Measurements from ENCODE around the gene SLC6A1.
"Not testable (repeated sequence)": the region's sequence is repeated elsewhere in the genome, so short reads cannot be mapped to it uniquely, and the experiment has no call there.

The SLC6A1 gene

GRCh38 chr3:11059090-11059798, 66.7 kb downstream of the SLC6A1 start:
- TF ChIP-seq CTCF (conservative IDR thresholded peaks at IDR 0.05; ENCODE audit: low read depth) = peak; percentile 83
- H3K27ac ChIP-seq = no peak overlapping the region
- POLR2A ChIA-PET (ENCODE audit: low non-redundant PET) = no interaction called here

DNA sequence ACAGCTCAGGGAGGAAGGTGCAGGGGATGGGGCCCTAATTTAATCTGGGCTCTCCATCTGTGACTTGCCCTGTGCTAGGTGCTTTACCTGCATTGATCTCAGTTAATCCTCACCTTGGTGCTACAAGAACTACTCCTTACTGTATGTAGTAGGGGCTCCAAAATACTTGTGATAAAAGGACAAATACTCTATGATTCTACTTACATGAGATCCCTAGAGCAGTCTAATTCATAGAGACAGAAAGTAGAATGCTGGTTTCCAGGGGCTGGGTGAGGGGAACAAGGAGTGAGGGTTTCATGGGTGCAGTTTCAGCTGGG, 67.2 kb downstream of the SLC6A1 start:
- peak; percentile 42; the same call in 1 of the 2 replicates for TF ChIP-seq CTCF (conservative IDR thresholded peaks at IDR 0.05; ENCODE audit: low read depth)

More at GRCh38 chr3:11059090-11059798, 66.7 kb downstream of the SLC6A1 start:
- peak; percentile 60 for DNase-seq (ENCODE audit: low spot score)
- CTCF ChIA-PET = interaction anchor here (0.6 to 2.8 kb wide), 11 partner anchors 8 to 1246 kb away, joined by 3 to 20 read pairs (median 4); partner anchors contain the start of gene HRH1

GRCh38 chr3:11060500-11061251, 68.1 kb downstream of the SLC6A1 start:
- ChIA-PET POLR2A (ENCODE audit: low non-redundant PET) (no interaction called here), CTCF (interaction anchor here (0.5 to 2.8 kb wide), 23 partner anchors 10 to 484 kb away, joined by 3 to 20 read pairs (median 3); partner anchors contain the start of gene HRH1)
- peak overlapping the region; percentile 64 for H3K27ac ChIP-seq
- peak; percentile 52 for DNase-seq (ENCODE audit: low spot score)
- TF ChIP-seq CTCF (conservative IDR thresholded peaks at IDR 0.05; ENCODE audit: low read depth) = peak; percentile 90

More for the DNA sequence above, 67.2 kb downstream of the SLC6A1 start:
- ChIA-PET CTCF (interaction anchor here (0.6 to 2.8 kb wide), 14 partner anchors 9 to 302 kb away, joined by 3 to 20 read pairs (median 4); partner anchors contain the start of gene HRH1), POLR2A (ENCODE audit: low non-redundant PET) (no interaction called here)
- no peak for DNase-seq (ENCODE audit: low spot score)
- no peak overlapping the region for H3K27ac ChIP-seq

DNA sequence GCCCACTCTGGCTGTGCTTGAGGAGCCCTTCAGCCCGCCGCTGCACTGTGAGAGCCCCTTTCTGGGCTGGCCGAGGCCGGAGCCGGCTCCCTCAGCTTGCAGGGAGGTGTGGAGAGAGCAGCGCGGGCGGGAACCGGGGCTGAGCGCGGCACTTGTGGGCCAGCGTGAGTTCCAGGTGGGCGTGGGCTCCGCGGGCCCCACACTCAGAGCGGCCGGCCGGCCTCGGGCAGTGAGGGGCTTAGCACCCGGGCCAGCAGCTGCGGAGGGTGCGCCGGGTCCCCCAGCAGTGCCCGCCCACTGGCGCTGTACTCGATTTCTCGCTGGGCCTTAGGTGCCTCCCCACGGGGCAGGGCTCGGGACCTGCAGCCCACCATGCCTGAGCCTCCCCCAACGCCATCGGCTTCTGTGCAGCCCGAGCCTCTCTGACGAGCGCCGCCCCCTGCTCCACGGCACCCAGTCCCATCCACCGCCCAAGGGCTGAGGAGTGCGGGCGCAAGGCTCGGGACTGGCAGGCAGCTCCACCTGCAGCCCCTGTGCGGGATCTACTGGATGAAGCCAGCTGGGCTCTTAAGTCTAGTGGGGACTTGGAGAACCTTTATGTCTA, 68.8 kb downstream of the SLC6A1 start:
- DNase-seq (ENCODE audit: low spot score); POLR2A ChIA-PET (ENCODE audit: low non-redundant PET): not testable (repeated sequence)
- H3K27ac ChIP-seq = peak overlapping the region; percentile 64
- CTCF ChIA-PET = interaction anchor here (0.6 to 2.8 kb wide), 6 partner anchors 35 to 303 kb away, joined by 3 to 20 read pairs (median 6); partner anchors contain the start of gene HRH1

- TF ChIP-seq CTCF (conservative IDR thresholded peaks at IDR 0.05; ENCODE audit: low read depth) = no peak
- no peak for DNase-seq (ENCODE audit: low spot score)
- ChIA-PET CTCF (no interaction called here), POLR2A (ENCODE audit: low non-redundant PET) (no interaction called here)
- H3K27ac ChIP-seq = peak overlapping the region; percentile 11; the same call in 1 of the 2 replicates
These were observed 70.2 kb downstream of the SLC6A1 start for GRCh38 chr3:11062704-11063103.

DNA sequence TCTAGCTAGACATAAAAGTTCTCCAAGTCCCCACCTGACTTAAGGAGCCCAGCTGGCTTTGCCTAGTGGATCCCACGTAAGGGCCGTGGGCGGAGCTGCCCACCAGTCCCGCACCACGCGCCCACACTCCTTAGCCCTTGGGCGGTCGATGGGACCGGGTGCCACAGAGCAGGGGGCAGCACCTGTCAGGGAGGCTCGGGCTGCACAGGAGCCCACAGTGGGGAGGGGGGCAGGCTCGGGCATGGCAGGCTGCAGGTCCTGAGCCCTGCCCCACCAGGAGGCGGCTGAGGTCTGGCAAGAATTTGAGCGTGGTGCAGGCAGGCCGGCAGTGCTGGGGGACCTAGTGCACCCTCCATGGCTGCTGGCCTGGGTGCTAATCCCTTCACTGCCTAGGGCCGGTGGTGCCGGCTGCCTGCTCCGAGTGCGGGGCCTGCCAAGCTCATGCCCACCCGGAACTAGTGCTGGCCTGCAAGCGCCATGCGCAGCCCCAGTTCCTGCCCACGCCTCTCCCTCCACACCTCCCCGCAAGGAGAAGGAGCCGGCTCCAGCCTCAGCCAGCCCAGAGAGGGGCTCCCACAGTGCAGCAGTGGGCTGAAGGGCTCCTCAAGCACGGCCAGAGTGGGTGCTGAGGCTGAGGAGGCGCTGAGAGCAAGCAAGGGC, 78.7 kb downstream of the SLC6A1 start:
- no peak overlapping the region for H3K27ac ChIP-seq
- CTCF ChIA-PET = interaction anchor here (0.6 kb wide), 1 partner anchor 264 kb away, joined by 3 read pairs; no protein-coding TSS in a partner anchor
- no peak for TF ChIP-seq CTCF (conservative IDR thresholded peaks at IDR 0.05; ENCODE audit: low read depth)
- POLR2A ChIA-PET (ENCODE audit: low non-redundant PET) = no interaction called here
- DNase-seq (ENCODE audit: low spot score) = no peak

Measured in RWPE1 (cell line).